HG03354 (cell line): Measurements from ENCODE around the gene MGRN1.

ENCODE experiments used
- ATAC-seq: cut with Tn5 transposase; IDR thresholded peaks from one replicate; pipeline ENCODE4 v1.9.1; 2021; ENCODE audit warnings: mild to moderate bottlenecking; ENCODE audit not compliant: unreplicated experiment, poor library complexity, severe bottlenecking

MGRN1 gene

DNA sequence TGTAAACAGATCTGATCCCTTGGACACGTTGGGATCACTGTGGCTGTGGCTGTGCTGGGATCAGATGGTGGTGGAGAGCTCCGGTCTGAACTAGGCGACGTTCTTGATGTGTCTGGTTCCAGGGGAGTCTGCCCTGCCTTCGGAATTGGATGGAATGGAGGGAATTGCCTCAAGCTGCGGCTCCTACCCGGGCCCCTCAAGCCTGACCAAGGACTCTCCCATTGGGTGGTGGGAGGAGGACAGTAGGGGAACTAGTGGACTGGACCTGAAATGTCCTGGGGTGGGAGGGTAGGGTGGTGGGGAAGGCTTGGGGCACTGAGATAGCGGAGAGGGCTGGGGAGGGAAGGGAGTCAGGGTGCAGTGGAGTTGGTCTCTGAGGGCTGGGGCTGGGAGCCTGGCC lies 6.7 kb upstream of the MGRN1 start:
- ATAC-seq: no peak

- no peak for ATAC-seq
These were observed 5.8 kb upstream of the MGRN1 start for GRCh38 chr16:4618645-4619418.

- ATAC-seq: no peak
These were observed 1.0 kb upstream of the MGRN1 start for GRCh38 chr16:4623593-4623992.

DNA sequence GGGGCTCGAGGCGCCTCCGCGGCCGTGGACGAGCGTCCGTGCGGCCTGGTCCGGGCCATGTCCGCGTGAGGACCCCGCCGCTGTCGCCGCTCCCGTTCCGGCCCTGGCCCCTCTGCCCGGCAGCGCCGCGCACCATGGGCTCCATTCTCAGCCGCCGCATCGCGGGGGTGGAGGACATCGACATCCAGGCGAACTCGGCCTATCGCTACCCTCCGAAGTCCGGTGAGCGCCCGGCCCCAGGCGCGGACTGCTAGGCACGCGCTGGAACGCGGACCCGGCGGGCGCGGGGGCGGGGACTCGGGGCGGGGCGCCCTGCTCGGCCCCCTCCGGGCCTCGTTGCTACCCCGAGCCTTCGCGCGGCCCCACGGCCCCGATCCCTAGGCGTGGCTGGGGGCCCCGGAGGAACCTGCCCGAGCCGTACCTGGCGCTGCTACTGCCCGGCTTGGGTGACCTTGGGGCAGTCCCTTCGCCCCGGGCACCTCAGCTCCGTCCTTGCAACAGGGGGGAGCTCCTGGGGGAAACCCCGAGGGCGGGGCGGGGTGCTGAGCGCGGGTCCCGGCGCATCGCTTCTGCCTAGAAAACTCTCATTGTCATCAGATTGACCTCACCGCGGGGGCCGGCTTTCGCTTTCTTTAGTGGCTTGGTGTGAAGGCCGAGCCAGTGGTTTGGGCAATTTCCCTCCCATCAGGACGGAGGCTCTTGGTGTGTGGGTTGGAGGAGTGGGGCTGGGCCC lies 367 bp downstream of the MGRN1 start:
- ATAC-seq: peak; percentile 57

GRCh38 chr16:4625560-4626159 lies 1.0 kb downstream of the MGRN1 start:
- ATAC-seq: peak; percentile 17

- no peak for ATAC-seq
These were observed 1.8 kb downstream of the MGRN1 start for GRCh38 chr16:4626396-4626795.

DNA sequence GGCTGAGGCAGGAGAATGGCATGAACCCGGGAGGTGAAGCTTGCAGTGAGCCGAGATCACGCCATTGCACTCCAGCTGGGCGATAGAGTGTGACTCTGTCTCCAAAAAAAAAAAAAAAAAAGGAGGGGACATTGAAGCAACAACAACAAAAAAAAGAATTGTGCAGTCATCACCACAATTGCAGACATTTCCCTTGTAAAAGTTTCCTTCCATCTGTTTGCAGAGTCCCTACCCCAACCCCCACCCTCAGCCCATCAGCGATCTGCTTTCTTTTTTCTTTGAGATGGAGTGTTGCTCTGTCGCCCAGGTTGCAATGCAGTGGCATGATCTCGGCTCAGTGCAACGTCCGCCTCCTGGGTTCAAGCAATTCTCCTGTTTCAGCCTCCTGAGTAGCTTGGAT lies 3.7 kb downstream of the MGRN1 start:
- no peak for ATAC-seq

DNA sequence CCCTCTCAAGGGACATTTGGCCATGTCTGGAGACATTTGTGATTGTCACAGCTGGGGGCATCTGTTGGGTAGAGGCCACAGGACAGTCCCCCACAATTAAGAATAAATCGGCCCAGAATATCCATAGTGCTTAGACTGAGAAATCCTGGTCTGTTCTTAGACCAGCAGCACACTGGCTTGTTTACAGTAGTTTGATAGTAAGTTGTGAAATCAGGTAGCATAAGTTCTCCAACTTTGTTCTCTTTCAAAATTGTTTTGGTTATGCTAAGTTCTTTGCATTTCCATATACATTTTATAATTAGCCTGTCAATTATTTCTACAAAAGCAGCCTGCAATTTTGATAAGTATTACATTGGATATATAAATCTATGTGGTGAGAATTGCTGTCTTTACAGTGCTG lies 6.8 kb downstream of the MGRN1 start:
- ATAC-seq: no peak

DNA sequence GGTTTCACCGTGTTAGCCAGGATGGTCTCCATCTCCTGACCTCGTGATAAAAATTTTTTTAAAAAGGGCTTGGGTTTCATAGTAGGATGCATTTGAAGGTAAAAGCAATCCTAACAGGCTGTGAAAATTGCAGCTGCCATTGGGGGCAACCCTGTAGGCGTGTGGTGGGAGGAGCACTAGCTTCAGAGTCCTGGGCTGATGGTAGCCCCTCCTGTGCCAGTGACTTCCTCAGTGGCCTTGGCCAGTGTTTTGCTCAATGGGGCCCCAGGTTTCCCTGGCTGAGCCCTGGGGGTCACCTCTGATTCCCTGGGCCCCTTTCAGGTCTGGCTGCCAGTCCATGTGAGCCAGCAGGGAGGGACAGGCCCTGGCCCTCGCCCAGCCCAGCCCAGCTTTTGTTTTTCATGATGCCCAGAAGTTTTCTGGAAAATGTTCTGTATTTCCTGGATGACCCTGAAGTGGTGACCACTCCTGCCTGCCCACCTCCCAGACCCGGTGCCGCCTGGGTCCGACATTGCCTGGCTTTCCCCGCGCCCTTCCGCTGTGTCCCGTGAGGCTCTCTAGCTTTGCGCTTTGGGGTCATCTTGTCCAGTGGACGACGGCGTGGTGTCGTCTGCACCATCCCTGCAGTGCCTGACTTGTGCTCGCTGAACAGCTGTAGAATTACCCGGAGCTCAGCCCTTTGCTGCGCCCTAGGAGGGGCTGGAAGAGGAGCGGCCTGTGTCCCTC lies 9.4 kb downstream of the MGRN1 start:
- no peak for ATAC-seq

DNA sequence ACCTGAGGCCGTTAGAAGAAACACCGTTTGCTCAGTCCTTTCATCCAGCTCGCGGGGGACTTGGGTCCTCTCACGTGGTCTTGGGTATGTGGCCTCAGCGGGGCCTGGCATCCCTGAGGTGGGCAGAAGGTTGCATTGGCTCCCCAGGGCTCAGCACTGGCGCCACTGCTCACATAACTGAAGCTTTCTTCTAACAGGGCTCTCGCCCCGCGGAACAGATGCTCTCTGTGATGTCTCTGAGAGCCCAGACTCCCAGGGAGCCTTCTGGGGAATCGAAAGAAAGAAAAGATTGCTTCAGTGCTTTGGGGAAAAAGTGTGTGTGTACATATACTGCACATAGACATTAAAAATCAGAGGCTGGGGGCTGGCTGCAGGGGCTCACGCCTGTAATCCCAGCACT lies 10.1 kb downstream of the MGRN1 start:
- ATAC-seq: no peak

GRCh38 chr16:4636196-4636595 lies 11.6 kb downstream of the MGRN1 start:
- ATAC-seq: no peak

DNA sequence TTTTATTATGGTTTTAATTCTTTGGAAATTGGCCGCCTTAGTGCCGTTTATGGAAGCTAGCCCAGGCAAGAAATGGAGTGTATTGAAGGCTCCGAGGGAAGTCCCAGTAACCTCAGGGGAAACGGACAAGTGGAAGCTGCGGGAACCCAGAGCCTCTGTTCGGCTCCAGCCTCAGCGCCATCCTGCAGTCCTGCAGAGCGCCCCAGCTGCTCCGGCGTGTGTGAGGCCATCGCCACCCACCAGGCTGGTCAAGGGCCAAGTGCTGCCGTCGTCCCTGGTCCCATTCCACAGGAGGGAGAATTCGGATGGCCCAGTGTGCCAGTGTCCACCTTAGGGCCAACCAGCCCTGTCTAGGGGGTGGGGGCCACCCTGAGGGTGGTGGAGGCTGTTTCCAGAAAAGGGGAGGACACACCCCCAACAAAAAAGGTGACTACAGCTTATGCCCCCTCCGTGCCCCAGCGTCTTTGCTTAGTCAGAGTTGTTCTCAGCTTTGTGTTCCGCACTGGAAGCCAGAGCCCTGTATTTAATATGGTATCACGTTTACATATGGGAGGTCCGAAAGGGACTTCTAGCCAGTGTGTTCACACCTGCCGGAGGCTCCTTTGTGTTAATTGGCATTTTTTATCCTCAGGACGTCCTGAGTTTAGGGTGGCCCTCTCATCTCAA lies 13.0 kb downstream of the MGRN1 start:
- ATAC-seq: no peak

GRCh38 chr16:4639899-4640509 lies 15.4 kb downstream of the MGRN1 start:
- ATAC-seq: no peak

DNA sequence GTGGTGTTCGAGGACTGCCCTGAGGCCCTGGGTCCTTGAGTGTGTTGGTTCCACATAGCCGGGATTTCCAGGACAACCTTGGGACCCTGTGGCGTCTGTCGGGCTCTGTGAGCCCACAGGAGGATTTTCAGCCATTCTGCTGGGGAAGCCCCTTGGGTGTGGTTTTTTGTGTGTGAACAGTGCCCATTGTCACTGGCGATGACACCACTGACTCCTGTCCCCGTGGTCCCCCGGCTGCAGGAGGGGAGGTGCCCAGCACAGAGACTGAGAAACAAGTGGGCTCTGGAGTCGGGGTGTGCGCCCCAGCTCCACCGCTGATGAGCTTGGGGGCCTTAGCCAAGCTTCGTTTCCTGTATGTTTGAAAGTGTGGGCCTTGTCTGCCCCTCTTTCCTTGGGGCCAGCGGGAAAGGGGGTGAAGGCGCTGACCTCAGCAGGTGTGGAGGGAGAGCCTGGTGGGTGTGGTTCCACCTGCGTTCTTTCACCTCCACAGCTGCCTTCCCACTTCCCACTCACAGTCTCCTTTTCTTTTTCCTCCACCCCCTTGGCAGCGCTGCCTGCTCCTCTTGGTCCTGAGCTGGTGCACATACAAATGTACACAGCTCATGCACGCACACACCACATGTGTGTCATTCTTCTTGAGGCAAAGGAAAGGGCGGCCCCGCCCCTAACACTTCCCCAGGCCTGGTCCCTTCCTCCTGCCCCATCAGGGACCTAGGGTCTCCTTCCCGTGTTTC lies 16.1 kb downstream of the MGRN1 start:
- no peak for ATAC-seq

- ATAC-seq: no peak
These were observed 16.7 kb downstream of the MGRN1 start for GRCh38 chr16:4641306-4641687.

DNA sequence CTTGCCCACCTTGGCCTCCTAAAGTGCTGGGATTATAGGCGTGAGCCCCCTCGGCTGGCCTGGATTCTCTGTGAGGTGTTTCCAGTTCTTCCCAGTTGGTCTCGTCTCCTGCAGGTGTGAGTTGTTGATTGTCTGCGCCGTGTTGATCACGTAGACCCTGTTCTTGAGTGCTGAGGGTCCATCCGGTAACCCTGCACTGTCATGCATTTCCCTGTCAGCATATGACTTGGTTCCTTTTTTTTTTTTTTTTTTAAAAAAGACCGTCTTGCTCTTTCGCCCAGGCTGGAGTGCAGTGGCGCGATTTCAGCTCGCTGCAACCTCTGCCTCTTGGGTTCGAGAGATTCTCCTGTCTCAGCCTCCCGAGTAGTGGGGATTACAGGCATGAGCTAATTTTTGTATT lies 17.3 kb downstream of the MGRN1 start:
- ATAC-seq: no peak

- no peak for ATAC-seq
These were observed 22.4 kb downstream of the MGRN1 start for GRCh38 chr16:4646773-4647643.

GRCh38 chr16:4647644-4647980 lies 23.0 kb downstream of the MGRN1 start:
- no peak for ATAC-seq
